Loucy (cell line): ENCODE data around the gene NCKAP5.

Experiments
- H2AFZ ChIP-seq: fragments of 200-600 bp; sonication (generic); 2 replicates; pipeline ENCODE4 v1.6.0; 2016; ENCODE audit warnings: antibody characterized with exemption, mild to moderate bottlenecking, low read length, moderate library complexity
- H3F3A ChIP-seq: fragments of 200-600 bp; 2 replicates; pipeline ENCODE4 v1.6.0; 2016; ENCODE audit warnings: antibody characterized with exemption, low read depth, mild to moderate bottlenecking
- H3K27me3 ChIP-seq: fragments of 200-600 bp; sonication (generic); 2 replicates; pipeline ENCODE4 v1.6.1; 2014; ENCODE audit warnings: low read length, mild to moderate bottlenecking; ENCODE audit not compliant: insufficient read depth, poor library complexity, severe bottlenecking
- H3K36me3 ChIP-seq: fragments of 200-600 bp; sonication (generic); 2 replicates; pipeline ENCODE4 v1.6.1; 2016; ENCODE audit warnings: low read length; ENCODE audit not compliant: insufficient read depth
- H3K4me1 ChIP-seq: fragments of 200-600 bp; sonication (generic); 2 replicates; pipeline ENCODE4 v1.5.1; 2014; ENCODE audit warnings: low read length, mild to moderate bottlenecking; ENCODE audit not compliant: insufficient read depth, poor library complexity, severe bottlenecking
- H3K4me2 ChIP-seq: fragments of 200-600 bp; sonication (generic); 2 replicates; pipeline ENCODE4 v1.6.0; 2014; ENCODE audit warnings: antibody characterized with exemption, low read length, low read depth, mild to moderate bottlenecking; ENCODE audit not compliant: poor library complexity, severe bottlenecking
- H3K4me3 ChIP-seq: fragments of 200-600 bp; sonication (generic); 2 replicates; pipeline ENCODE4 v1.5.1; 2014; ENCODE audit warnings: low read length, mild to moderate bottlenecking, mixed read lengths; ENCODE audit not compliant: poor library complexity, severe bottlenecking
- H3K79me2 ChIP-seq: fragments of 200-600 bp; sonication (generic); 2 replicates; pipeline ENCODE4 v1.6.1; 2014; ENCODE audit warnings: low read length; ENCODE audit not compliant: insufficient read depth
- H3K9ac ChIP-seq: fragments of 200-600 bp; sonication (generic); 2 replicates; pipeline ENCODE4 v1.6.0; 2014; ENCODE audit warnings: mild to moderate bottlenecking, low read depth, low read length, moderate library complexity; ENCODE audit not compliant: poor library complexity, severe bottlenecking
- H3K9me2 ChIP-seq: fragments of 200-600 bp; sonication (generic); replicated peaks from 2 replicates; pipeline ENCODE4 v1.6.1; 2016; ENCODE audit warnings: low read depth, low read length, mixed read lengths
- H3K9me3 ChIP-seq: fragments of 200-600 bp; sonication (generic); 2 replicates; pipeline ENCODE4 v1.6.1; 2014; ENCODE audit warnings: mild to moderate bottlenecking, antibody characterized with exemption, low read length, low read depth; ENCODE audit not compliant: insufficient read depth
- H4K20me1 ChIP-seq: fragments of 200-600 bp; sonication (generic); 2 replicates; pipeline ENCODE4 v1.6.0; 2014; ENCODE audit warnings: antibody characterized with exemption, low read length, mild to moderate bottlenecking; ENCODE audit not compliant: insufficient read depth, poor library complexity, severe bottlenecking
- EZH2phosphoT487 ChIP-seq: fragments of 200-600 bp; IDR thresholded peaks from 2 replicates; pipeline ENCODE4 v1.6.1; 2018; ENCODE audit warnings: antibody characterized with exemption, mild to moderate bottlenecking, moderate library complexity, borderline replicate concordance
- TF ChIP-seq, protein P1 (sequence below): fragments of 200-600 bp; sonication (generic); conservative IDR thresholded peaks from 2 replicates; pipeline ENCODE4 v1.5.1; 2014; ENCODE audit warnings: mild to moderate bottlenecking, antibody characterized with exemption, low read length

The NCKAP5 gene

GRCh38 chr2:132877923-132878322, 690.3 kb downstream of the NCKAP5 start:
- H3K36me3 ChIP-seq, result no peaks in the 10 kb centered on the region
- no peaks in the 10 kb centered on the region for H3K9me3 ChIP-seq
- no peaks in the 10 kb centered on the region for H3K9me2 ChIP-seq
- no peak overlapping the region for H3K4me2 ChIP-seq
- no peak for TF ChIP-seq EZH2phosphoT487
- TF ChIP-seq, protein P1, sequence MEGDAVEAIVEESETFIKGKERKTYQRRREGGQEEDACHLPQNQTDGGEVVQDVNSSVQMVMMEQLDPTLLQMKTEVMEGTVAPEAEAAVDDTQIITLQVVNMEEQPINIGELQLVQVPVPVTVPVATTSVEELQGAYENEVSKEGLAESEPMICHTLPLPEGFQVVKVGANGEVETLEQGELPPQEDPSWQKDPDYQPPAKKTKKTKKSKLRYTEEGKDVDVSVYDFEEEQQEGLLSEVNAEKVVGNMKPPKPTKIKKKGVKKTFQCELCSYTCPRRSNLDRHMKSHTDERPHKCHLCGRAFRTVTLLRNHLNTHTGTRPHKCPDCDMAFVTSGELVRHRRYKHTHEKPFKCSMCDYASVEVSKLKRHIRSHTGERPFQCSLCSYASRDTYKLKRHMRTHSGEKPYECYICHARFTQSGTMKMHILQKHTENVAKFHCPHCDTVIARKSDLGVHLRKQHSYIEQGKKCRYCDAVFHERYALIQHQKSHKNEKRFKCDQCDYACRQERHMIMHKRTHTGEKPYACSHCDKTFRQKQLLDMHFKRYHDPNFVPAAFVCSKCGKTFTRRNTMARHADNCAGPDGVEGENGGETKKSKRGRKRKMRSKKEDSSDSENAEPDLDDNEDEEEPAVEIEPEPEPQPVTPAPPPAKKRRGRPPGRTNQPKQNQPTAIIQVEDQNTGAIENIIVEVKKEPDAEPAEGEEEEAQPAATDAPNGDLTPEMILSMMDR, result no peak
- no peaks in the 10 kb centered on the region for H3K27me3 ChIP-seq
- no peak overlapping the region for H3K9ac ChIP-seq
- H3F3A ChIP-seq, result no peaks in the 10 kb centered on the region
- H3K4me3 ChIP-seq, result no peak overlapping the region
- H2AFZ ChIP-seq, result no peak overlapping the region
- no peaks in the 10 kb centered on the region for H3K79me2 ChIP-seq
- no peaks in the 10 kb centered on the region for H4K20me1 ChIP-seq
- H3K4me1 ChIP-seq, result no peaks in the 10 kb centered on the region

- no peaks in the 10 kb centered on the region for H3K79me2 ChIP-seq
- H3K9ac ChIP-seq, result no peak overlapping the region
- no peak overlapping the region for H2AFZ ChIP-seq
- H3K4me3 ChIP-seq, result no peak overlapping the region
- H3K9me2 ChIP-seq, result no peaks in the 10 kb centered on the region
- TF ChIP-seq, protein P1, result no peak
- no peak for TF ChIP-seq EZH2phosphoT487
- no peak overlapping the region for H3K4me2 ChIP-seq
- no peaks in the 10 kb centered on the region for H3F3A ChIP-seq
- H3K4me1 ChIP-seq, result no peaks in the 10 kb centered on the region
- no peaks in the 10 kb centered on the region for H3K36me3 ChIP-seq
- no peaks in the 10 kb centered on the region for H3K27me3 ChIP-seq
- H4K20me1 ChIP-seq, result no peaks in the 10 kb centered on the region
- no peaks in the 10 kb centered on the region for H3K9me3 ChIP-seq
These were observed 691.4 kb downstream of the NCKAP5 start for GRCh38 chr2:132876745-132877391.

DNA sequence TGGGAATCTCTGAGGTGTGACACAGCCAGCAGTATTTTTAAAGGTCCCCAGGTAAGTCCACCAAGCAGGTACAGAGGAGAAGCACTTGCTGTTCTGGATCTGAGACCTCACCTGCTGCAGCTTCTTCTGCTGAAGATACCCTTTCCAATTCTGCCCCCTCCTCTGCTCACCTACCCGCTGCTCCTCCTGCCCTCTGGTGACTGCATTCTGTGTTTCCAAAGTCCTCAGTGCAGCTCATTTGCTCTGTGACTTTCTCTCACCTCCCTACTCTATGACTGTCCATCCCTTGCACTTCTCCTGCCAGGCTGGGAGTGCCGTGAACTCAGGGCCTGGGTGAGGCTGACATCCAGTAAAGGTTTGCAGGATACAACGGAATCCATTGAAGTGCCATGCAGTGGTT, 693.1 kb downstream of the NCKAP5 start:
- Histone ChIP-seq H3K9me2 (no peaks in the 10 kb centered on the region), H3K4me3 (no peak overlapping the region), H3K36me3 (no peaks in the 10 kb centered on the region), H3K27me3 (no peaks in the 10 kb centered on the region), H3K4me2 (no peak overlapping the region), H3K9me3 (no peaks in the 10 kb centered on the region), H3F3A (no peaks in the 10 kb centered on the region), H3K9ac (no peak overlapping the region), H3K79me2 (no peaks in the 10 kb centered on the region), H3K4me1 (no peaks in the 10 kb centered on the region), H4K20me1 (no peaks in the 10 kb centered on the region), H2AFZ (no peak overlapping the region)
- TF ChIP-seq, protein P1, result no peak
- no peak for TF ChIP-seq EZH2phosphoT487
